ENCODE measurements around the gene ESX1.

- TF ChIP-seq, protein P1, sequence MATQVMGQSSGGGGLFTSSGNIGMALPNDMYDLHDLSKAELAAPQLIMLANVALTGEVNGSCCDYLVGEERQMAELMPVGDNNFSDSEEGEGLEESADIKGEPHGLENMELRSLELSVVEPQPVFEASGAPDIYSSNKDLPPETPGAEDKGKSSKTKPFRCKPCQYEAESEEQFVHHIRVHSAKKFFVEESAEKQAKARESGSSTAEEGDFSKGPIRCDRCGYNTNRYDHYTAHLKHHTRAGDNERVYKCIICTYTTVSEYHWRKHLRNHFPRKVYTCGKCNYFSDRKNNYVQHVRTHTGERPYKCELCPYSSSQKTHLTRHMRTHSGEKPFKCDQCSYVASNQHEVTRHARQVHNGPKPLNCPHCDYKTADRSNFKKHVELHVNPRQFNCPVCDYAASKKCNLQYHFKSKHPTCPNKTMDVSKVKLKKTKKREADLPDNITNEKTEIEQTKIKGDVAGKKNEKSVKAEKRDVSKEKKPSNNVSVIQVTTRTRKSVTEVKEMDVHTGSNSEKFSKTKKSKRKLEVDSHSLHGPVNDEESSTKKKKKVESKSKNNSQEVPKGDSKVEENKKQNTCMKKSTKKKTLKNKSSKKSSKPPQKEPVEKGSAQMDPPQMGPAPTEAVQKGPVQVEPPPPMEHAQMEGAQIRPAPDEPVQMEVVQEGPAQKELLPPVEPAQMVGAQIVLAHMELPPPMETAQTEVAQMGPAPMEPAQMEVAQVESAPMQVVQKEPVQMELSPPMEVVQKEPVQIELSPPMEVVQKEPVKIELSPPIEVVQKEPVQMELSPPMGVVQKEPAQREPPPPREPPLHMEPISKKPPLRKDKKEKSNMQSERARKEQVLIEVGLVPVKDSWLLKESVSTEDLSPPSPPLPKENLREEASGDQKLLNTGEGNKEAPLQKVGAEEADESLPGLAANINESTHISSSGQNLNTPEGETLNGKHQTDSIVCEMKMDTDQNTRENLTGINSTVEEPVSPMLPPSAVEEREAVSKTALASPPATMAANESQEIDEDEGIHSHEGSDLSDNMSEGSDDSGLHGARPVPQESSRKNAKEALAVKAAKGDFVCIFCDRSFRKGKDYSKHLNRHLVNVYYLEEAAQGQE (IDR thresholded peaks at IDR 0.05; ENCODE audit: insufficient read depth in 1 of 2, low read depth in 2 of 2, low read length in 2 of 2) = no peak
- no peak for TF ChIP-seq POLR2AphosphoS5 (IDR thresholded peaks at IDR 0.05; ENCODE audit: low read depth, low read length)
Measured at GRCh38 chrX:104288269-104288668, 33.5 kb upstream of the ESX1 start.

All from PFSK-1 (cell line).